Transverse colon (tissue), 3 donors: Measurements from ENCODE around the gene CRK.

Experiments
- EP300 ChIP-seq: sonication (generic); formaldehyde crosslinking; IDR thresholded peaks from one replicate; pipeline ENCODE4 v1.6.1; 2017; ENCODE audit warnings: antibody characterized with exemption, low read depth
- TF ChIP-seq, protein P1 (sequence below), 5 experiments: fragments of 200-600 bp in 3 of 5; fragments of 450-650 bp in 2 of 5; sonication (generic) in 3 of 5; IDR thresholded peaks; 1 replicate in 2 of 5; 2 replicates in 3 of 5; pipeline ENCODE4 v1.5.1; 2016 to 2017; ENCODE audit warnings: antibody characterized with exemption in 5 of 5, inconsistent platforms in 3 of 5, mild to moderate bottlenecking in 2 of 5, moderate library complexity in 1 of 5

DNA sequence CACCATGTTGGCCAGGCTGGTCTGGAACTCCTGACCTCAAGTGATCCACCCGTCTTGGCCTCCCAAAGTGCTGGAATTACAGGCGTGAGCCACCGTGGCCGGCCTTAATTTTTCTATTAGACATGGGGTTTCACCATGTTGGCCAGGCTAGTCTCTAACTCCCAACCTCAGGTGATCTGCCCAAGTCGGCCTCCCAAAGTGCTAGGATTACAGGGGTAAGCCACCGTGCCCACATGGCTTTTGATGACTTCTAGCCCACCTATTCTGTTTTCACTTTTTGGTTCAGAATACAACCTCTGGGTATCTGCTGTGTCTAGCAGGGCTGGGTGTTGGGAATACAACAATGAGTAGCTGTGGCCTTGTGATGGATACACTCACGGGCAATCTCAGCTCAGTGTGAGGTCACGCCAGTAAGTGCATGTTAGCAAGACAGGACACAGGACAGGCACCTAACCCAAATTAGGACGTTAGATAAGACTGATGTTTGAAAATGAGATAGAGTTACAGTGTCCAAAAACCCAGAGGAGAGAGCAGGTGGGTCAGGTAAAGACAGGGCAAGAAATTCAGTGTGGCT is 41.9 kb downstream of the CRK start:
- TF ChIP-seq EP300 = no peak
- TF ChIP-seq, protein P1, sequence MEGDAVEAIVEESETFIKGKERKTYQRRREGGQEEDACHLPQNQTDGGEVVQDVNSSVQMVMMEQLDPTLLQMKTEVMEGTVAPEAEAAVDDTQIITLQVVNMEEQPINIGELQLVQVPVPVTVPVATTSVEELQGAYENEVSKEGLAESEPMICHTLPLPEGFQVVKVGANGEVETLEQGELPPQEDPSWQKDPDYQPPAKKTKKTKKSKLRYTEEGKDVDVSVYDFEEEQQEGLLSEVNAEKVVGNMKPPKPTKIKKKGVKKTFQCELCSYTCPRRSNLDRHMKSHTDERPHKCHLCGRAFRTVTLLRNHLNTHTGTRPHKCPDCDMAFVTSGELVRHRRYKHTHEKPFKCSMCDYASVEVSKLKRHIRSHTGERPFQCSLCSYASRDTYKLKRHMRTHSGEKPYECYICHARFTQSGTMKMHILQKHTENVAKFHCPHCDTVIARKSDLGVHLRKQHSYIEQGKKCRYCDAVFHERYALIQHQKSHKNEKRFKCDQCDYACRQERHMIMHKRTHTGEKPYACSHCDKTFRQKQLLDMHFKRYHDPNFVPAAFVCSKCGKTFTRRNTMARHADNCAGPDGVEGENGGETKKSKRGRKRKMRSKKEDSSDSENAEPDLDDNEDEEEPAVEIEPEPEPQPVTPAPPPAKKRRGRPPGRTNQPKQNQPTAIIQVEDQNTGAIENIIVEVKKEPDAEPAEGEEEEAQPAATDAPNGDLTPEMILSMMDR (IDR thresholded peaks at IDR 0.05) = no peak
